ENCODE results near the gene JADE1.
A peak's percentile ranks its signal among the peaks of the same experiment; 100 is the strongest.

The JADE1 gene

DNA sequence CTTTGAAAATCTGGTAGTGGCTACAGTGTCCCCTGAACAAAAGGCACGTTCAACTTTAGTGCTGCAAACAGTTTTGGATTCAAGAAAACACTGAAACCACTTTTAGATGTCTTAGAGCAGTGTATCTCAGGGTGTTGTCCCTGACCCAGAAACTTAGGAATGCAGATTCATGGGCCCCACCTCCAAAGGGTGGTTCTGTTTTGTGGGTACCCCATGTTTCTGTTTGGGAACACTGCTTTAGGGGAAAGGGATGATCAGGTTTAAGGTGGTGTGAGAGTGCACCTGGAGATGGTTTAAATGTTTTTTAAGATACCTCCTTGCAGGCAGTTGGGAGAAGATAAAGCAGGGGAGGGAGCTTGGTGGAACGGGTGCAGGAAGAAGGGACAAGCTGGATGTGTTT lies 55.6 kb downstream of the JADE1 start:
- Mint-ChIP-seq H3K27me3 (ENCODE audit: low read depth, poor library complexity) (peaks cover 5% of the 10 kb centered on the region), H3K36me3 (ENCODE audit: low read depth) (peaks cover 74% of the 10 kb centered on the region)

DNA sequence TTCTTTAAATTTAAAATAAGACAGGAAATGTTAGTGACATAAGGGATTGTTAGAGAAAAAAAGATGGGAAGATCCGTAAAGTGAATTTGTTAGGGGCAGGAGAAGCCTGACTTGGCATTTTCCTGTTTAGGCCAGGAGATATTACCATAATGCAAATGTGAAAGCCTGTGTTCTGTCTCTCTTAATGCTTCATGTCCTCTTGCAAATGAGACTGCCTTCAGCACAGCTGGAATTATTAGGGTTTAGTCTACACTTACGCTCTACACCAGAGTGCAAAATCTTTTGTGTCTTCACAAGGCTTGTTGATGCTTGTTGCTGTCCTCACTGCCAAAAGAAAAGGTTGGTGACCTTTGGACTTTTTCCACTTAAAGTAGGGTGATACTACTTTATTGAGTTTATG lies 56.8 kb downstream of the JADE1 start:
- TF ChIP-seq CTCF (IDR thresholded peaks at IDR 0.05): no peak
- no peak overlapping the region for H3K27ac Mint-ChIP-seq
- H3K36me3 Mint-ChIP-seq (ENCODE audit: low read depth): peaks cover 78% of the 10 kb centered on the region
- no peak overlapping the region for H3K4me3 Mint-ChIP-seq
- peaks cover 40% of the 10 kb centered on the region for H3K4me1 Mint-ChIP-seq
- no peaks in the 10 kb centered on the region for H3K9me3 Mint-ChIP-seq
- H3K27me3 Mint-ChIP-seq (ENCODE audit: low read depth, poor library complexity): peaks cover 5% of the 10 kb centered on the region
- DNase-seq: no peak

More for the DNA sequence above, 55.6 kb downstream of the JADE1 start:
- no peak overlapping the region for H3K27ac Mint-ChIP-seq
- no peak for TF ChIP-seq CTCF (IDR thresholded peaks at IDR 0.05)
- peaks cover 39% of the 10 kb centered on the region for H3K4me1 Mint-ChIP-seq
- no peak for DNase-seq
- H3K9me3 Mint-ChIP-seq: no peaks in the 10 kb centered on the region
- H3K4me3 Mint-ChIP-seq: no peak overlapping the region

GRCh38 chr4:128866691-128867090 lies 57.2 kb downstream of the JADE1 start:
- no peaks in the 10 kb centered on the region for H3K9me3 Mint-ChIP-seq
- no peak for DNase-seq
- H3K27ac Mint-ChIP-seq: no peak overlapping the region

GRCh38 chr4:128868758-128869157 lies 59.3 kb downstream of the JADE1 start:
- TF ChIP-seq CTCF (IDR thresholded peaks at IDR 0.05): no peak
- H3K27ac Mint-ChIP-seq: peak overlapping the region; percentile 27
- H3K27me3 Mint-ChIP-seq (ENCODE audit: low read depth, poor library complexity): peaks cover 3% of the 10 kb centered on the region
- H3K4me3 Mint-ChIP-seq: no peak overlapping the region
- no peaks in the 10 kb centered on the region for H3K9me3 Mint-ChIP-seq
- peaks cover 21% of the 10 kb centered on the region for H3K4me1 Mint-ChIP-seq
- no peak for DNase-seq
- peaks cover 84% of the 10 kb centered on the region for H3K36me3 Mint-ChIP-seq (ENCODE audit: low read depth)

More at GRCh38 chr4:128866691-128867090, 57.2 kb downstream of the JADE1 start:
- H3K27me3 Mint-ChIP-seq (ENCODE audit: low read depth, poor library complexity): peaks cover 3% of the 10 kb centered on the region
- no peak for TF ChIP-seq CTCF (IDR thresholded peaks at IDR 0.05)
- peaks cover 79% of the 10 kb centered on the region for H3K36me3 Mint-ChIP-seq (ENCODE audit: low read depth)
- peaks cover 39% of the 10 kb centered on the region for H3K4me1 Mint-ChIP-seq
- no peak overlapping the region for H3K4me3 Mint-ChIP-seq

DNA sequence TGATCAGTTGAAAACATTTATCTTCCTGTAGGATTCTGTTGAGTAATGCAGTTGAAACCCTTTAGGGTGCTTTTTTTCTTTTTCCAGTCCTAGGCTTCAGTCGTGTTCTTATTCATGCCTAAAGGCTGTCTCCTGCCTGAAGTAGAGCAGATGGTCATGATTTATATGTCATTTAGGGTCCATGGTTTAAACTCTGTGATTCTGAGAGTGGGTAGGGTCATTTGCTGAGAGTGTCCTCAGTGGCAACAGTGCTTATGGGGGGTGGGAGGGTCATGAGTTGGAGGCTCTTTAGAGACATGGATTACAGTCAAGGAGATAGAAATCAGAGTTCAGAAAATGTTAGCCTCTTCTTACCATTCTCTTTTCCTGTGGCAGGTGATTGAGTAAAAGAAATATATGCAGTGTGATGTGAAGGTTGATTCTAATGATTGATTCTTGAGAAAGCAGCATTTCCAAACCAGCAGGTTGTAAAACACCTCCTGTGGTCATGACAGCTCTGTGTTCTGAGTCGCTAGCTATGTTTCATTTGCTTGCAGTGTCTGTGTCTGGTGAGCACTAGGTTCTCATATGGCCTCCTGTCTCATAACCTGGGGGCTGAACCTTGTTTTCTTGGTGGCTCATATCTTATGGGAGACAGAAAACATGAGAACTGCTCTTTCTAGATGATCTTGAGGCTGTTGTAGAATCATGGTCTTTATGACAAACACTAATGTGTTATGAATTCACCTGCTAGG lies 60.4 kb downstream of the JADE1 start:
- no peak for DNase-seq
- Mint-ChIP-seq H3K9me3 (no peaks in the 10 kb centered on the region), H3K27ac (peak overlapping the region; percentile 78), H3K36me3 (ENCODE audit: low read depth) (peaks cover 79% of the 10 kb centered on the region), H3K27me3 (ENCODE audit: low read depth, poor library complexity) (no peaks in the 10 kb centered on the region), H3K4me3 (no peak overlapping the region), H3K4me1 (peaks cover 21% of the 10 kb centered on the region)
- no peak for TF ChIP-seq CTCF (IDR thresholded peaks at IDR 0.05)

GRCh38 chr4:128871948-128872347 lies 62.4 kb downstream of the JADE1 start:
- Mint-ChIP-seq H3K27ac (no peak overlapping the region), H3K4me3 (no peak overlapping the region), H3K4me1 (peaks cover 26% of the 10 kb centered on the region), H3K27me3 (ENCODE audit: low read depth, poor library complexity) (no peaks in the 10 kb centered on the region), H3K9me3 (no peaks in the 10 kb centered on the region), H3K36me3 (ENCODE audit: low read depth) (peaks cover 63% of the 10 kb centered on the region)
- no peak for TF ChIP-seq CTCF (IDR thresholded peaks at IDR 0.05)
- no peak for DNase-seq
